Lower lobe of right lung (tissue), 2 donors: ENCODE data around the gene ZNRF2. TPM values are rescaled to one million over a fixed set of nuclear protein-coding genes. Genes with fewer than 3 reads are reported as not detected.

Source experiments
- ATAC-seq, 2 donors: fragments of 200-7000 bp; cut with Tn5 transposase; one replicate each; pipeline ENCODE4 v1.9.1; 2020 to 2022; ENCODE audit warnings: mild to moderate bottlenecking in 2 of 2, moderate library complexity in 2 of 2
- DNase-seq: peaks from one replicate; pipeline ENCODE4 v3.0.0-alpha.2; 2020
- H3K27ac ChIP-seq: fragments of 200-600 bp; one replicate; pipeline ENCODE4 v1.8.0; 2022
- H3K27me3 ChIP-seq: fragments of 200-600 bp; one replicate; pipeline ENCODE4 v1.8.0; 2022; ENCODE audit warnings: low read depth
- H3K36me3 ChIP-seq: fragments of 200-600 bp; one replicate; pipeline ENCODE4 v1.8.0; 2022; ENCODE audit warnings: mild to moderate bottlenecking
- H3K4me1 ChIP-seq: fragments of 200-600 bp; one replicate; pipeline ENCODE4 v1.8.0; 2022
- H3K4me3 ChIP-seq: fragments of 200-600 bp; one replicate; pipeline ENCODE4 v1.8.0; 2022; ENCODE audit warnings: mild to moderate bottlenecking
- H3K9me3 ChIP-seq: fragments of 200-600 bp; one replicate; pipeline ENCODE4 v1.8.0; 2022
- intact Hi-C: fragments of 100-400 bp; cut with DNase I; formaldehyde crosslinking; loops from one replicate; pipeline ENCODE4 v1.11.0; 2022
- total RNA-seq: library from RNA; stranded (reverse); fragmentation: NEBNext Ultra II Directional; extraction: Animal tissue kit (Norgen Biotek cat#: 25700); gene quantifications from one replicate; pipeline ENCODE4 v1.2.1, GENCODE V29; 2021
- TF ChIP-seq, protein P1 (sequence below): fragments of 200-600 bp; IDR thresholded peaks from one replicate; pipeline ENCODE4 v1.8.0; 2022; ENCODE audit warnings: antibody characterized with exemption, mild to moderate bottlenecking
- donor health status: DM: no; HTN: yes; CAD: no; lungs with severe emphysema.

The ZNRF2 gene
- total RNA-seq, 1 donor from 2014 or later: 26.6 TPM

GRCh38 chr7:30321882-30322192, 37.4 kb downstream of the ZNRF2 start:
- ATAC-seq (peak in 1 of 2 donors; percentile 15), DNase-seq (no peak)
- TF ChIP-seq, protein P1, sequence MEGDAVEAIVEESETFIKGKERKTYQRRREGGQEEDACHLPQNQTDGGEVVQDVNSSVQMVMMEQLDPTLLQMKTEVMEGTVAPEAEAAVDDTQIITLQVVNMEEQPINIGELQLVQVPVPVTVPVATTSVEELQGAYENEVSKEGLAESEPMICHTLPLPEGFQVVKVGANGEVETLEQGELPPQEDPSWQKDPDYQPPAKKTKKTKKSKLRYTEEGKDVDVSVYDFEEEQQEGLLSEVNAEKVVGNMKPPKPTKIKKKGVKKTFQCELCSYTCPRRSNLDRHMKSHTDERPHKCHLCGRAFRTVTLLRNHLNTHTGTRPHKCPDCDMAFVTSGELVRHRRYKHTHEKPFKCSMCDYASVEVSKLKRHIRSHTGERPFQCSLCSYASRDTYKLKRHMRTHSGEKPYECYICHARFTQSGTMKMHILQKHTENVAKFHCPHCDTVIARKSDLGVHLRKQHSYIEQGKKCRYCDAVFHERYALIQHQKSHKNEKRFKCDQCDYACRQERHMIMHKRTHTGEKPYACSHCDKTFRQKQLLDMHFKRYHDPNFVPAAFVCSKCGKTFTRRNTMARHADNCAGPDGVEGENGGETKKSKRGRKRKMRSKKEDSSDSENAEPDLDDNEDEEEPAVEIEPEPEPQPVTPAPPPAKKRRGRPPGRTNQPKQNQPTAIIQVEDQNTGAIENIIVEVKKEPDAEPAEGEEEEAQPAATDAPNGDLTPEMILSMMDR: no peak
- peaks cover 5% of the 10 kb centered on the region for H3K36me3 ChIP-seq
- H3K4me1 ChIP-seq: peaks cover 31% of the 10 kb centered on the region
- H3K9me3 ChIP-seq: no peaks in the 10 kb centered on the region
- intact Hi-C loops: no loop called here
- no peaks in the 10 kb centered on the region for H3K27me3 ChIP-seq
- H3K4me3 ChIP-seq: peak overlapping the region; percentile 27
- peak overlapping the region; percentile 60 for H3K27ac ChIP-seq

DNA sequence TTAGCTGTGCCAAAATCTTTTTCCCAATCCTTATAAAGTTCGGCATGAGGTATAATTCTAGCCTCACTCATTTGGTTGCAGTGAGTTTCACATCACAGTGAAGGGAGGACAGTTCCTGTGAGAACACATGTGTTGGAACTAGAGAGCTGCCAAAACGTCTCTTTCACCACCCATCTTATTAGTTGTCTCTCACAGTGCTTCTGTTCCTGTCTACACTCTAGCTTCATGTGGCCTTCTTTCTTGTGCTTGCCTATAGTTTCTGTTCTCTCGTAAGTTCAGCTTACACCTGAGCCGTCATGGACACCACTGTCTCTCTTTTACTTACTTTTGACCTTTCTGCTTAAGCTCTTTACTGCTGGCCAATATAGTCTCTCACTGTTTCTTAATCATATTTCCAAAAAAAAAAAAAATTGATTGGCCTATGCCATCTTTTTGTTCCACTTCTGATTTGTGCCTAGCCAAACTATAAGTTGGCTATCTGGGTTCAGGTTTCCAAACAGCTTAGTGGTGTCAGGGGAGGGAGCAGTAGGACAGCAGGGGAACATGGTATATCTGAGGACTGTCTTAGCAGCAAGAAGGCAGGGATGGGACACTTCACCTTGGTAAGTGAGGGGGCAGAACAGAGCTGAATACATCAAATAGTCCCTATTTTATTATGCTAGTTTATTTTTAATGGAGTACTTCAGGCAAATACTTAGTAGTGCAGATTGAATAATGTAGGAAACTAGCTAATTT, 38.0 kb downstream of the ZNRF2 start:
- Histone ChIP-seq H3K4me3 (peak overlapping the region; percentile 27), H3K27me3 (no peaks in the 10 kb centered on the region), H3K4me1 (peaks cover 29% of the 10 kb centered on the region), H3K9me3 (no peaks in the 10 kb centered on the region), H3K27ac (peak overlapping the region; percentile 60), H3K36me3 (peaks cover 5% of the 10 kb centered on the region)
- TF ChIP-seq, protein P1: no peak
- DNase-seq: no peak
- intact Hi-C loops: no loop called here
- peak; percentile 76 to 78 for ATAC-seq

DNA sequence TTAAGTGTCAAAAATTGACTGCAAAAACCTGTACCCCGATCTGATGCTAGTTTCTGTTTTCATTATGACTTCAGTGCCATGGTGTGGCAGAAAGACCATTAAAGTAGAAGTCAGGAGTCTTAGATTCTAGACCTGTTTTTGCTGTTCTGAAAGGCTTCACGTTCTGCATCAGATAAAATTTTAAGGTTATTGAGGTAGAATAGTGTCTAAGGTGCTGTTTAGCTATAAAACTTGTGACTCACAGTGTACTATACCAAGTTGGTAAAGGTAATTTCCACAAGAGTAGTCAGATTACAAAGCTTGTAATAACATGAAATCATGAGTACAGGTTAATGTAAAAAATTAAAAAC, 38.6 kb downstream of the ZNRF2 start:
- intact Hi-C loops: no loop called here
- Histone ChIP-seq H3K27ac (peak overlapping the region; percentile 60), H3K27me3 (no peaks in the 10 kb centered on the region), H3K9me3 (no peaks in the 10 kb centered on the region), H3K4me3 (no peak overlapping the region), H3K36me3 (peaks cover 5% of the 10 kb centered on the region), H3K4me1 (peaks cover 25% of the 10 kb centered on the region)
- TF ChIP-seq, protein P1: no peak
- DNase-seq (no peak), ATAC-seq (peak in 1 of 2 donors; percentile 36)

GRCh38 chr7:30327813-30328212, 43.4 kb downstream of the ZNRF2 start:
- TF ChIP-seq, protein P1: no peak
- Histone ChIP-seq H3K9me3 (no peaks in the 10 kb centered on the region), H3K4me1 (peaks cover 17% of the 10 kb centered on the region), H3K36me3 (peaks cover 5% of the 10 kb centered on the region), H3K27me3 (no peaks in the 10 kb centered on the region), H3K4me3 (no peak overlapping the region), H3K27ac (no peak overlapping the region)
- DNase-seq (no peak), ATAC-seq (no peak)
- intact Hi-C loops: no loop called here

GRCh38 chr7:30328381-30328780, 44.0 kb downstream of the ZNRF2 start:
- no peak for DNase-seq
- Histone ChIP-seq H3K4me1 (peaks cover 17% of the 10 kb centered on the region), H3K27ac (no peak overlapping the region), H3K4me3 (no peak overlapping the region), H3K36me3 (peaks cover 5% of the 10 kb centered on the region), H3K27me3 (no peaks in the 10 kb centered on the region), H3K9me3 (no peaks in the 10 kb centered on the region)
- TF ChIP-seq, protein P1: no peak
- ATAC-seq: no peak
- intact Hi-C loops: no loop called here
